8988T (cell line): Measurements from ENCODE around the gene SLC26A9.

ENCODE experiments used
- DNase-seq: peaks from one replicate; pipeline ENCODE4 v3.0.0; 2011

The SLC26A9 gene

GRCh38 chr1:205945069-205945468, 1.8 kb upstream of the SLC26A9 start:
- DNase-seq, result no peak

GRCh38 chr1:205944525-205944924, 1.3 kb upstream of the SLC26A9 start:
- no peak for DNase-seq

GRCh38 chr1:205942631-205943159, 561 bp downstream of the SLC26A9 start:
- DNase-seq, result no peak

- no peak for DNase-seq
Observed at GRCh38 chr1:205940710-205941109, 2.5 kb downstream of the SLC26A9 start.

- peak; percentile 64 for DNase-seq
Observed at GRCh38 chr1:205939690-205940330, 3.4 kb downstream of the SLC26A9 start.

GRCh38 chr1:205938682-205939081, 4.6 kb downstream of the SLC26A9 start:
- no peak for DNase-seq

- peak; percentile 65 for DNase-seq
Observed at GRCh38 chr1:205936846-205937586, 6.2 kb downstream of the SLC26A9 start.

- DNase-seq, result no peak
Observed at GRCh38 chr1:205936311-205936710, 6.9 kb downstream of the SLC26A9 start.

GRCh38 chr1:205935869-205936268, 7.4 kb downstream of the SLC26A9 start:
- DNase-seq, result no peak

- no peak for DNase-seq
Observed at GRCh38 chr1:205934788-205935187, 8.5 kb downstream of the SLC26A9 start.

- no peak for DNase-seq
Observed at GRCh38 chr1:205933671-205934618, 9.3 kb downstream of the SLC26A9 start.

- no peak for DNase-seq
Observed at GRCh38 chr1:205932776-205933175, 10.5 kb downstream of the SLC26A9 start.

GRCh38 chr1:205930799-205931281, 12.4 kb downstream of the SLC26A9 start:
- no peak for DNase-seq

GRCh38 chr1:205930195-205930577, 13.1 kb downstream of the SLC26A9 start:
- no peak for DNase-seq

- no peak for DNase-seq
Observed at GRCh38 chr1:205929496-205930194, 13.6 kb downstream of the SLC26A9 start.

- DNase-seq, result no peak
Observed at GRCh38 chr1:205928317-205928716, 14.9 kb downstream of the SLC26A9 start.

- DNase-seq, result no peak
Observed at GRCh38 chr1:205927676-205928075, 15.6 kb downstream of the SLC26A9 start.

GRCh38 chr1:205927247-205927646, 16.0 kb downstream of the SLC26A9 start:
- no peak for DNase-seq

- no peak for DNase-seq
Observed at GRCh38 chr1:205926636-205927035, 16.6 kb downstream of the SLC26A9 start.

GRCh38 chr1:205926213-205926612, 17.0 kb downstream of the SLC26A9 start:
- DNase-seq, result no peak

- DNase-seq, result no peak
Observed at GRCh38 chr1:205925736-205926135, 17.5 kb downstream of the SLC26A9 start.

GRCh38 chr1:205924460-205924790, 18.8 kb downstream of the SLC26A9 start:
- DNase-seq, result no peak
